SK-N-SH (cell line): ENCODE data around the gene PKNOX1. TPM values are rescaled to one million over a fixed set of nuclear protein-coding genes. Genes with fewer than 3 reads are reported as not detected.

Source experiments
- CTCF ChIA-PET: fragments of 300-600, 350-600 bp; formaldehyde crosslinking; extraction: SDS; loops from one replicate; lab custom pipeline; 2021; lab: Yijun Ruan, JAX
- POLR2A ChIA-PET: fragments of 350-600 bp; sonication (Branson Sonifier 250); formaldehyde crosslinking; extraction: SDS; loops from one replicate; lab custom pipeline; 2020; ENCODE audit warnings: antibody characterized with exemption, inconsistent platforms; lab: Yijun Ruan, JAX
- DNase-seq: peaks from one replicate; pipeline ENCODE4 v3.0.0; 2012
- H2AFZ ChIP-seq: fragments of 200-600 bp; sonication (generic); 2 replicates; pipeline ENCODE4 v1.8.1; 2016; ENCODE audit warnings: antibody characterized with exemption, mild to moderate bottlenecking, low read depth
- H3F3A ChIP-seq: fragments of 200-600 bp; sonication (generic); replicated peaks from 2 replicates; pipeline ENCODE3; 2016; ENCODE audit warnings: antibody characterized with exemption, mild to moderate bottlenecking; ENCODE audit not compliant: insufficient read depth
- H3K27ac ChIP-seq, 2 experiments: fragments of 200-500 bp in 1 of 2; fragments of 200-600 bp in 1 of 2; sonication (Bioruptor generic) in 1 of 2; sonication (generic), shearing (Covaris generic) in 1 of 2; 2 replicates each; pipeline versions ENCODE4 v1.5.1 to v1.6.1; 2014 to 2016; ENCODE audit warnings: low read depth in 2 of 2, inconsistent platforms in 1 of 2, low read length in 1 of 2, mild to moderate bottlenecking in 1 of 2, mixed read lengths in 1 of 2
- H3K27me3 ChIP-seq: fragments of 200-600 bp; sonication (generic), shearing (Covaris generic); 2 replicates; pipeline ENCODE4 v1.6.1; 2016; ENCODE audit warnings: mixed run types; ENCODE audit not compliant: insufficient read depth
- H3K36me3 ChIP-seq, 2 experiments: fragments of 200-500 bp in 1 of 2; fragments of 200-600 bp in 1 of 2; sonication (Bioruptor generic) in 1 of 2; sonication (generic) in 1 of 2; replicated peaks in 1 of 2; 2 replicates each; pipeline versions ENCODE3 to v1.5.1; 2014 to 2016; ENCODE audit warnings: low read length in 1 of 2, mild to moderate bottlenecking in 1 of 2; ENCODE audit not compliant: insufficient read depth in 2 of 2, control insufficient read depth in 1 of 2
- H3K4me1 ChIP-seq, 2 experiments: fragments of 200-500 bp in 1 of 2; fragments of 200-600 bp in 1 of 2; sonication (Bioruptor generic) in 1 of 2; sonication (generic), shearing (Covaris generic) in 1 of 2; 2 replicates each; pipeline versions ENCODE4 v1.5.1 to v1.6.1; 2014 to 2016; ENCODE audit warnings: low read depth in 1 of 2, low read length in 1 of 2, mixed run types in 1 of 2; ENCODE audit not compliant: insufficient read depth in 2 of 2, control insufficient read depth in 1 of 2
- H3K4me2 ChIP-seq: fragments of 200-600 bp; sonication (generic), shearing (Covaris generic); 2 replicates; pipeline ENCODE4 v1.6.1; 2017; ENCODE audit warnings: mixed run types
- H3K4me3 ChIP-seq, 2 experiments: fragments of 200-500 bp in 1 of 2; fragments of 200-600 bp in 1 of 2; sonication (Bioruptor generic) in 1 of 2; sonication (generic), shearing (Covaris generic) in 1 of 2; 2 replicates each; pipeline versions ENCODE4 v1.5.1 to v1.8.1; 2014 to 2016; ENCODE audit warnings: low read depth in 2 of 2, inconsistent platforms in 1 of 2, low read length in 1 of 2, mild to moderate bottlenecking in 1 of 2, mixed read lengths in 1 of 2, moderate library complexity in 1 of 2
- H3K79me2 ChIP-seq: fragments of 200-600 bp; sonication (generic); 2 replicates; pipeline ENCODE4 v1.8.1; 2017; ENCODE audit warnings: mild to moderate bottlenecking; ENCODE audit not compliant: insufficient read depth
- H3K9ac ChIP-seq: fragments of 200-600 bp; sonication (generic); 2 replicates; pipeline ENCODE4 v1.6.1; 2017; ENCODE audit warnings: mixed run types
- H3K9me2 ChIP-seq: fragments of 200-600 bp; sonication (generic); 2 replicates; pipeline ENCODE4 v1.6.1; 2017; ENCODE audit warnings: mixed run types
- H3K9me3 ChIP-seq: fragments of 200-600 bp; sonication (generic); 2 replicates; pipeline ENCODE4 v1.6.1; 2017; ENCODE audit warnings: mixed run types, mild to moderate bottlenecking, moderate library complexity
- H4K20me1 ChIP-seq: fragments of 200-600 bp; sonication (generic); 2 replicates; pipeline ENCODE4 v1.6.1; 2017; ENCODE audit warnings: mild to moderate bottlenecking, mixed run types; ENCODE audit not compliant: insufficient read depth
- ELF1 ChIP-seq: IDR thresholded peaks from 2 replicates; pipeline ENCODE4 v1.4.0; 2012
- EZH2phosphoT487 ChIP-seq: fragments of 200-600 bp; sonication (generic); IDR thresholded peaks from 2 replicates; pipeline ENCODE4 v1.6.1; 2017; ENCODE audit warnings: low read depth, mixed run types, mild to moderate bottlenecking, antibody characterized with exemption, moderate library complexity, borderline replicate concordance
- FOSL2 ChIP-seq: IDR thresholded peaks from 2 replicates; pipeline ENCODE4 v1.4.0; 2012; ENCODE audit warnings: low read depth, mild to moderate bottlenecking, moderate library complexity, borderline replicate concordance
- FOXJ3 ChIP-seq: sonication (generic); formaldehyde crosslinking; IDR thresholded peaks from 2 replicates; pipeline ENCODE4 v1.5.1; 2020; ENCODE audit warnings: mild to moderate bottlenecking, missing genetic modification reagents
- GABPA ChIP-seq: IDR thresholded peaks from 2 replicates; pipeline ENCODE4 v1.4.0; 2012; ENCODE audit warnings: low read depth, mild to moderate bottlenecking
- GATA2 ChIP-seq: sonication (generic); formaldehyde crosslinking; IDR thresholded peaks from 2 replicates; pipeline ENCODE4 v1.5.0; 2020; ENCODE audit warnings: mild to moderate bottlenecking, missing genetic modification reagents
- MAX ChIP-seq: IDR thresholded peaks from 2 replicates; pipeline ENCODE4 v1.4.0; 2012; ENCODE audit warnings: low read depth
- MEF2A ChIP-seq: IDR thresholded peaks from 2 replicates; pipeline ENCODE4 v1.4.0; 2012; ENCODE audit warnings: low read depth, borderline replicate concordance
- NFIC ChIP-seq: IDR thresholded peaks from 2 replicates; pipeline ENCODE4 v1.4.0; 2012; ENCODE audit warnings: borderline replicate concordance
- NRF1 ChIP-seq: IDR thresholded peaks from 2 replicates; pipeline ENCODE4 v1.6.1; 2012; ENCODE audit warnings: low read depth, mild to moderate bottlenecking, low read length
- PBX3 ChIP-seq: IDR thresholded peaks from 2 replicates; pipeline ENCODE4; 2012
- POLR2AphosphoS5 ChIP-seq: IDR thresholded peaks from 2 replicates; pipeline ENCODE4 v1.6.1; 2012; ENCODE audit warnings: low read depth, low read length
- REST ChIP-seq: IDR thresholded peaks from 2 replicates; pipeline ENCODE4 v1.6.1; 2012; ENCODE audit warnings: mild to moderate bottlenecking, low read depth, low read length, moderate library complexity
- SMC3 ChIP-seq: IDR thresholded peaks from 2 replicates; pipeline ENCODE4 v1.6.1; 2012; ENCODE audit warnings: low read depth, low read length, improper control_type of control experiment
- TCF12 ChIP-seq: IDR thresholded peaks from 2 replicates; pipeline ENCODE4 v1.4.0; 2012
- TEAD4 ChIP-seq: IDR thresholded peaks from 2 replicates; pipeline ENCODE4 v1.4.0; 2012; ENCODE audit warnings: mild to moderate bottlenecking, borderline replicate concordance; ENCODE audit not compliant: insufficient read depth
- USF1 ChIP-seq: IDR thresholded peaks from 2 replicates; pipeline ENCODE4 v1.4.0; 2012; ENCODE audit warnings: low read depth, borderline replicate concordance
- USF2 ChIP-seq: fragments of 150-350 bp; IDR thresholded peaks from 2 replicates; pipeline ENCODE4 v1.6.1; 2017; ENCODE audit warnings: antibody characterized with exemption, low read length, low read depth, borderline replicate concordance
- WGBS: methylation state at CpG from one replicate; pipeline ENCODE4 v1.1.6; 2017; ENCODE audit warnings: low lambda C conversion rate; 5-methylcytosine and 5-hydroxymethylcytosine counted together
- polyA plus RNA-seq, 3 experiments: library from polyadenylated mRNA; depleted of rRNA; stranded (reverse); fragments of >200 nt; gene quantifications; 2 replicates each; pipeline ENCODE4 v1.2.3, GENCODE V29; 2012

The PKNOX1 gene
- polyA plus RNA-seq, 1 of the 3 experiments (the other 2 are of a cell fraction) = 21.7 TPM

- no peak overlapping the region for H3K4me3 ChIP-seq
- POLR2A ChIA-PET = no interaction called here
- DNase-seq = no peak
- H3K27me3 ChIP-seq = no peaks in the 10 kb centered on the region
- no peaks in the 10 kb centered on the region for H3F3A ChIP-seq
- no peaks in the 10 kb centered on the region for H3K36me3 ChIP-seq
- CTCF ChIA-PET = no interaction called here
- peaks cover 2 to 6% of the 10 kb centered on the region in 2 experiments; a peak in 2 of 4 replicates for H3K4me1 ChIP-seq
- no peaks in the 10 kb centered on the region for H3K9me2 ChIP-seq
- H3K4me2 ChIP-seq = no peak overlapping the region
- no peaks in the 10 kb centered on the region for H3K9me3 ChIP-seq
- H4K20me1 ChIP-seq = no peaks in the 10 kb centered on the region
- no peak overlapping the region for H3K9ac ChIP-seq
- H2AFZ ChIP-seq = no peak overlapping the region
- peaks cover 65% of the 10 kb centered on the region for H3K79me2 ChIP-seq
- WGBS = 84% methylated on average over 5 of the region's 5 CpGs
- TF ChIP-seq ELF1 (no peak), FOSL2 (no peak), SMC3 (no peak), TCF12 (no peak), EZH2phosphoT487 (no peak), FOXJ3 (CRISPR knock-in tag) (no peak), GABPA (no peak), NRF1 (no peak), POLR2AphosphoS5 (no peak), MAX (no peak)
- no peak overlapping the region for H3K27ac ChIP-seq
Observed at GRCh38 chr21:42983869-42984268, 9.5 kb downstream of the PKNOX1 start.

- ChIA-PET CTCF (no interaction called here), POLR2A (no interaction called here)
- Histone ChIP-seq H4K20me1 (no peaks in the 10 kb centered on the region), H3K27ac (no peak overlapping the region), H2AFZ (no peak overlapping the region), H3K27me3 (no peaks in the 10 kb centered on the region), H3K9me2 (no peaks in the 10 kb centered on the region), H3K4me1 (peaks cover 0 to 6% of the 10 kb centered on the region in 2 experiments; a peak in 1 of 4 replicates), H3K9me3 (no peaks in the 10 kb centered on the region), H3K79me2 (peaks cover 55% of the 10 kb centered on the region), H3K36me3 (no peaks in the 10 kb centered on the region), H3K4me2 (no peak overlapping the region), H3K4me3 (no peak overlapping the region), H3K9ac (no peak overlapping the region), H3F3A (no peaks in the 10 kb centered on the region)
- no peak for TF ChIP-seq POLR2AphosphoS5
- TF ChIP-seq GATA2 (CRISPR knock-in tag) = no peak
- TF ChIP-seq MEF2A = no peak
- no peak for TF ChIP-seq EZH2phosphoT487
- TF ChIP-seq REST = no peak
- TF ChIP-seq USF2 = no peak
- no peak for TF ChIP-seq NRF1
- no peak for TF ChIP-seq PBX3
- no peak for TF ChIP-seq NFIC
- no peak for TF ChIP-seq GABPA
- no peak for TF ChIP-seq USF1
- no peak for TF ChIP-seq TEAD4
- no peak for DNase-seq
- 92% methylated on average over 7 of the region's 7 CpGs for WGBS
Observed at GRCh38 chr21:42986125-42986783, 11.9 kb downstream of the PKNOX1 start.
